ENCODE data around the gene MAU2. TPM values are rescaled to one million over a fixed set of nuclear protein-coding genes. Genes with fewer than 3 reads are reported as not detected.

MAU2 gene, protein sequence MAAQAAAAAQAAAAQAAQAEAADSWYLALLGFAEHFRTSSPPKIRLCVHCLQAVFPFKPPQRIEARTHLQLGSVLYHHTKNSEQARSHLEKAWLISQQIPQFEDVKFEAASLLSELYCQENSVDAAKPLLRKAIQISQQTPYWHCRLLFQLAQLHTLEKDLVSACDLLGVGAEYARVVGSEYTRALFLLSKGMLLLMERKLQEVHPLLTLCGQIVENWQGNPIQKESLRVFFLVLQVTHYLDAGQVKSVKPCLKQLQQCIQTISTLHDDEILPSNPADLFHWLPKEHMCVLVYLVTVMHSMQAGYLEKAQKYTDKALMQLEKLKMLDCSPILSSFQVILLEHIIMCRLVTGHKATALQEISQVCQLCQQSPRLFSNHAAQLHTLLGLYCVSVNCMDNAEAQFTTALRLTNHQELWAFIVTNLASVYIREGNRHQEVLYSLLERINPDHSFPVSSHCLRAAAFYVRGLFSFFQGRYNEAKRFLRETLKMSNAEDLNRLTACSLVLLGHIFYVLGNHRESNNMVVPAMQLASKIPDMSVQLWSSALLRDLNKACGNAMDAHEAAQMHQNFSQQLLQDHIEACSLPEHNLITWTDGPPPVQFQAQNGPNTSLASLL
- total RNA-seq = 100 to 1,000 TPM in 1 of 2 donors, 10 to 100 TPM in 1; 52.5 to 106 TPM

GRCh38 chr19:19320361-19321140 lies at the start of gene MAU2, which contains the start of gene SUGP1:
TSS of gene MAU2 (plus strand) at chr19:19320829. CDS start at chr19:19320860, 31 bp downstream.
TSS of gene SUGP1 (minus strand) at chr19:19320509. CDS start at chr19:19320496, 13 bp downstream.
- H3K4me3 ChIP-seq = peak within 1 kb of the TSS; percentile 98 to 100
- peak; percentile 86 for DNase-seq (ENCODE audit: low spot score)

GRCh38 chr19:19271828-19272599 lies 48.6 kb upstream of the MAU2 start:
- no peak overlapping the region for H3K4me3 ChIP-seq
- TF ChIP-seq, protein P1, sequence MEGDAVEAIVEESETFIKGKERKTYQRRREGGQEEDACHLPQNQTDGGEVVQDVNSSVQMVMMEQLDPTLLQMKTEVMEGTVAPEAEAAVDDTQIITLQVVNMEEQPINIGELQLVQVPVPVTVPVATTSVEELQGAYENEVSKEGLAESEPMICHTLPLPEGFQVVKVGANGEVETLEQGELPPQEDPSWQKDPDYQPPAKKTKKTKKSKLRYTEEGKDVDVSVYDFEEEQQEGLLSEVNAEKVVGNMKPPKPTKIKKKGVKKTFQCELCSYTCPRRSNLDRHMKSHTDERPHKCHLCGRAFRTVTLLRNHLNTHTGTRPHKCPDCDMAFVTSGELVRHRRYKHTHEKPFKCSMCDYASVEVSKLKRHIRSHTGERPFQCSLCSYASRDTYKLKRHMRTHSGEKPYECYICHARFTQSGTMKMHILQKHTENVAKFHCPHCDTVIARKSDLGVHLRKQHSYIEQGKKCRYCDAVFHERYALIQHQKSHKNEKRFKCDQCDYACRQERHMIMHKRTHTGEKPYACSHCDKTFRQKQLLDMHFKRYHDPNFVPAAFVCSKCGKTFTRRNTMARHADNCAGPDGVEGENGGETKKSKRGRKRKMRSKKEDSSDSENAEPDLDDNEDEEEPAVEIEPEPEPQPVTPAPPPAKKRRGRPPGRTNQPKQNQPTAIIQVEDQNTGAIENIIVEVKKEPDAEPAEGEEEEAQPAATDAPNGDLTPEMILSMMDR (IDR thresholded peaks at IDR 0.05) = no peak
- no peaks in the 10 kb centered on the region for H3K4me1 ChIP-seq (replicated peaks)
- H3K36me3 ChIP-seq = no peaks in the 10 kb centered on the region
- no peak for DNase-seq (ENCODE audit: low spot score)
- no peak overlapping the region for H3K27ac ChIP-seq
- no peaks in the 10 kb centered on the region for H3K27me3 ChIP-seq (replicated peaks; ENCODE audit: insufficient read depth)
- 94% methylated on average over 8 of the region's 8 CpGs for WGBS
- intact Hi-C loops (cut with DNase I) = no loop called here
- H3K9me3 ChIP-seq = no peaks in the 10 kb centered on the region

More at GRCh38 chr19:19320361-19321140, at the start of gene MAU2, which contains the start of gene SUGP1:
- peak; percentile 47 for TF ChIP-seq POLR2A (IDR thresholded peaks at IDR 0.05)
- TF ChIP-seq, protein P1 (IDR thresholded peaks at IDR 0.05) = peak; percentile 22 to 75 (median 42)
- TF ChIP-seq POLR2AphosphoS5 (IDR thresholded peaks at IDR 0.05) = peak; percentile 89
- intact Hi-C loops (cut with DNase I) = loop anchor here (5.0 kb wide), 1 partner anchor 128 kb away; the partner anchor contains the start of genes BORCS8 and RFXANK
- peaks cover 3 to 5% of the 10 kb centered on the region in 2 donors for H3K36me3 ChIP-seq
- peak within 1 kb of the TSS; percentile 88 to 90 for H3K27ac ChIP-seq
- H3K4me1 ChIP-seq (replicated peaks) = peaks cover 4% of the 10 kb centered on the region
- H3K27me3 ChIP-seq (replicated peaks; ENCODE audit: insufficient read depth) = no peaks in the 10 kb centered on the region
- no peaks in the 10 kb centered on the region for H3K9me3 ChIP-seq
- under 1% methylated on average over 67 of the region's 67 CpGs for WGBS

DNA sequence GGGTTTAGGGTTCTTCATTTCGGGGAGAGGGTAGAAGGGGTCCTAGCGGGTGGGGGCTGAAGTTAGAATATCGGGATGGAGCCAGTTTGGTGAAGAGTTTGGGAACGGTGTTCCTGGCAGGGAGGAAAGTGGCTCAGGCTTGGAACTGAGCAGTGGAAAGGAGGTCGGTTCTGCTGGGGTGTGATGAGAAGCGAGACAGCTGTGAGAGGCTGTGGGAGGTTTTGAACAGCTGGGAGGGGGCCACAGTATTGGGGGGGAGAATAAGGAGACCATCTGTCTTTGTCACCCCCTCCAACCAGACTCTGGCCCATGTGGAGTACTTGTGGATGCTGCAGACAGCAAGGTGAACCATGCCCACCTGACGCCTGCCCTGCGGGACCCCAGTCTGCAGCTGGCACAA lies 46.5 kb upstream of the MAU2 start:
- Histone ChIP-seq H3K4me3 (no peak overlapping the region), H3K9me3 (no peaks in the 10 kb centered on the region), H3K4me1 (replicated peaks) (no peaks in the 10 kb centered on the region), H3K36me3 (peaks cover 0 to 8% of the 10 kb centered on the region in 2 donors), H3K27ac (no peak overlapping the region), H3K27me3 (replicated peaks; ENCODE audit: insufficient read depth) (no peaks in the 10 kb centered on the region)
- intact Hi-C loops (cut with DNase I) = no loop called here
- TF ChIP-seq POLR2A (IDR thresholded peaks at IDR 0.05) = no peak
- TF ChIP-seq POLR2AphosphoS5 (IDR thresholded peaks at IDR 0.05) = no peak
- TF ChIP-seq, protein P1 (IDR thresholded peaks at IDR 0.05) = no peak
- 77% methylated on average over 8 of the region's 8 CpGs for WGBS
- DNase-seq (ENCODE audit: low spot score) = no peak

DNA sequence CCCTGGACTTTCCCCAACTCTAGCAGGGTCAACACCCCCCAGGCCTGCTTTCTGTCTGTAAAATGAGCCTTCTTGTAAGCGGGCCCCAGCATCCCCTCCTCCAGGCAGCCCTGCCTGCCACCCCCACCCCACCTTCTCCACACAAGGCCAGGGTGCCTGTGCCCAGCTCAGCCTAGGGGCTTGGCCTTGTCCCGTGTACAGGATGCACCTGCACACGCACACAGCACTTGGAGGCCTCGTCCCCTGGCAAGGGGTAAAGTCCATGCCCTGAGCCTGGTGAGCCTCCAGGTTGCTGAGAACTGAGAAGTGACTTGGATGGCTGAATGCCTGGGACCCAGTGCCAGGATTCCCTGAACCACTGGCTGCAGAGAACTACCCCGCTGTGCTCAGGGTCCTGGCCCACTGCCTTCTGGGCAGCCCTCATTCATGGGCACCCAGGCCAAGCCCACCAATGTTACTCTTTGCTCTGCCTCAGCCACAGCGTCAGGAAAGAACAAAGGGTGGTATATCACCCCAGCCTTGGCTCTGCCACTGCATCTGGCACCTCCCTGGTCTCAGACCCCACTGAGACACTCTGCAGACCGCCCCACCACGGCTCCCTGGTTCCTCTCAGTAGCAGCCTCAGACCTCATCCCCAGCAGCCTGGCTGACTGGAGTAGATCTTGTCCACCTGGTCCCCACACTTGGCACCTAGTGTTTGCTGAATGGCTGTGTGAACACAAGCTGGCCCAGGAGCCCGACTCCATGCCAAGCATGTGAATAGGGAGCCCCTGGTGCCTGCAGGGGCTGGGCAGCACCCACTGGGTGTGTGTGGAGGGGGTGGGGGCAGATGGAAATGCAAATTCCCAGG lies 45.7 kb upstream of the MAU2 start:
- DNase-seq (ENCODE audit: low spot score) = no peak
- intact Hi-C loops (cut with DNase I) = no loop called here
- Histone ChIP-seq H3K9me3 (no peaks in the 10 kb centered on the region), H3K4me3 (no peak overlapping the region), H3K27me3 (replicated peaks; ENCODE audit: insufficient read depth) (no peaks in the 10 kb centered on the region), H3K27ac (no peak overlapping the region), H3K4me1 (replicated peaks) (no peaks in the 10 kb centered on the region), H3K36me3 (peaks cover 0 to 8% of the 10 kb centered on the region in 2 donors)
- TF ChIP-seq, protein P1 (IDR thresholded peaks at IDR 0.05) = no peak
- TF ChIP-seq POLR2AphosphoS5 (IDR thresholded peaks at IDR 0.05) (no peak), POLR2A (IDR thresholded peaks at IDR 0.05) (no peak)
- WGBS = 64% methylated on average over 9 of the region's 9 CpGs

Measured in prostate gland (tissue), 2 donors.